ENCODE results near the gene GLIPR1.

DNA sequence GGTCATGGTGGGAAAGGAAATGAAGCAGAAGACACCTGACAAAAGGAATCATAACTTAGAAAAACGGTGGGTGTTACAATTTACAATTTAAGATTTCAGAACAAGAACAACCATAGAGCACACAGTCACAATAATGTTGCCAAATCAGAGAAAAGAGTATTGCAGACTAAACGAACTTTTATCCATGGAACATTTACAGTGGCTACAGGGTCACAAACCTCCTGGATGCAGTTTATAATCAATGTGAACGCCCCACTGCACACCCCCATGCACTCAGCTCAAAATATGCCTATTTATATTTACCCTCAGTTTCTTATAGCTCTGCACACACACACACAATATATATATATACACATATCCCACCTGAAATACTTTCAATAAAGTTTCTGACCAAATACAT is 22.9 kb downstream of the GLIPR1 start:
- TF ChIP-seq, protein P1, sequence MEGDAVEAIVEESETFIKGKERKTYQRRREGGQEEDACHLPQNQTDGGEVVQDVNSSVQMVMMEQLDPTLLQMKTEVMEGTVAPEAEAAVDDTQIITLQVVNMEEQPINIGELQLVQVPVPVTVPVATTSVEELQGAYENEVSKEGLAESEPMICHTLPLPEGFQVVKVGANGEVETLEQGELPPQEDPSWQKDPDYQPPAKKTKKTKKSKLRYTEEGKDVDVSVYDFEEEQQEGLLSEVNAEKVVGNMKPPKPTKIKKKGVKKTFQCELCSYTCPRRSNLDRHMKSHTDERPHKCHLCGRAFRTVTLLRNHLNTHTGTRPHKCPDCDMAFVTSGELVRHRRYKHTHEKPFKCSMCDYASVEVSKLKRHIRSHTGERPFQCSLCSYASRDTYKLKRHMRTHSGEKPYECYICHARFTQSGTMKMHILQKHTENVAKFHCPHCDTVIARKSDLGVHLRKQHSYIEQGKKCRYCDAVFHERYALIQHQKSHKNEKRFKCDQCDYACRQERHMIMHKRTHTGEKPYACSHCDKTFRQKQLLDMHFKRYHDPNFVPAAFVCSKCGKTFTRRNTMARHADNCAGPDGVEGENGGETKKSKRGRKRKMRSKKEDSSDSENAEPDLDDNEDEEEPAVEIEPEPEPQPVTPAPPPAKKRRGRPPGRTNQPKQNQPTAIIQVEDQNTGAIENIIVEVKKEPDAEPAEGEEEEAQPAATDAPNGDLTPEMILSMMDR (IDR thresholded peaks at IDR 0.05): no peak
- no peak for TF ChIP-seq POLR2A (IDR thresholded peaks at IDR 0.05; ENCODE audit: low read depth)
